ENCODE results near the gene MPND.

MPND gene

DNA sequence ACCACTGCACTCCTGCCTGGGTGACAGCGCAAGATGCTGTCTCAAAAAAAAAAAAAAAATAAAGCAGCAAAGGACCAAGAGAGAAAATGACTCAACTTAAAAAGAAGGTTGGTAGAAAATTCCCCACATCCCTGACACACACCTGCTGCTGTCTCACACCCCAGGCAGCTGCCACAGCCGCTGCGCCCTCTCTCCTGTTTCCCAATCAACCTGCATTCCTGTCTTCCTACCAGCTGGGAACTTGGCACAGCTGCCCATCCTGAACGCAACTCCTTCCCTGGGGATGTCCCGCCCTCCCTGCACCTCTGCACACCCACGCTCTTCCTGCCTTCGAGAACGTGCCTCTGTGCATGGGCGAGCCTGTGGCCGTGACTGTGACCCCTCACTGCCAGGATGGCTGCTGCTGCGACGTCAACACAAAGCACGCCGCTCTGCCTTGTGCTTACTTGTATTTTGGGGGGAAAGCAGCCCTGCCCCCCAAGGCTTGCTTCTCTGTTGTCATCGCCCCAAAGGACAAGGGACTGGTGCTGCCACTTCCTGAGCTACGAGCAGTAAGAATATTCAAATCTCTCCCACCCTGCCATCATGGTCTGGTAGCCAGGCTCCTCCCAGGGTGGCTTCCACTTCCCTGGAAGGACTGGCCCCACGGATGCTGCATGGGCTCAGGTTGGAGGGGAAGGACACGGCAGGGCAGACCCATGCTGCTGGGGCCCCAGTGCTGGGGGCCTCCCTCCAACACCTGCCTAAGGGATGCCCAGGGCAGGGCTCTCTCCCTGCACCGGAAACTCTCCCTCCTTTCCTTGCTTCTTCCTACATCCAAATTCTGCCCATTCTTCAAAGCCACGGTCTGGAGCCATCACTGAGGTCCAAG lies 36.3 kb downstream of the MPND start:
- ATAC-seq (peak; percentile 70), DNase-seq (peak; percentile 68)

DNA sequence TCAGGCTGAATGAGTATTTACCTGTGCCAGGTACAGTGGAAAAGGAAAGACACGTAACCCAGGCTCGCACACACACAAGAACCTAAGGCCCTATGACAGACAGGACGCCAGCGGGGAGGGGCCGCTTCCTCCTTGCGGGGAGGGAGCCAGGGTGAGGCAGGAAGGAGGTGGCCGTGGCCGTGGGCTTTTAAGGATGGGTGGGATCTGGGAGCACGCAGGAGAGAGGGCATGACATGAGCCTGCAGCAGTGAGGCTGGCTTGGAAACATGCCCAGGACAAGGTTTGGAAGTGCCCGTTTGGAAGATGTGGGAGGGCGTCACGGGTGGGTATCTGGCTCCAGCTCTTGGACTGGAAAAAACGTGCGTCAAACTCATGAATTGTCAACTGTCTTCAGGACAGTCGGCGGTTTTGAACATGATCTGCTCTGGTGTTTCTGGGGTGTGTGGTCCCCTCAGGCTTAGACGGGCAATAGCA lies 36.9 kb downstream of the MPND start:
- DNase-seq: peak; percentile 61

DNA sequence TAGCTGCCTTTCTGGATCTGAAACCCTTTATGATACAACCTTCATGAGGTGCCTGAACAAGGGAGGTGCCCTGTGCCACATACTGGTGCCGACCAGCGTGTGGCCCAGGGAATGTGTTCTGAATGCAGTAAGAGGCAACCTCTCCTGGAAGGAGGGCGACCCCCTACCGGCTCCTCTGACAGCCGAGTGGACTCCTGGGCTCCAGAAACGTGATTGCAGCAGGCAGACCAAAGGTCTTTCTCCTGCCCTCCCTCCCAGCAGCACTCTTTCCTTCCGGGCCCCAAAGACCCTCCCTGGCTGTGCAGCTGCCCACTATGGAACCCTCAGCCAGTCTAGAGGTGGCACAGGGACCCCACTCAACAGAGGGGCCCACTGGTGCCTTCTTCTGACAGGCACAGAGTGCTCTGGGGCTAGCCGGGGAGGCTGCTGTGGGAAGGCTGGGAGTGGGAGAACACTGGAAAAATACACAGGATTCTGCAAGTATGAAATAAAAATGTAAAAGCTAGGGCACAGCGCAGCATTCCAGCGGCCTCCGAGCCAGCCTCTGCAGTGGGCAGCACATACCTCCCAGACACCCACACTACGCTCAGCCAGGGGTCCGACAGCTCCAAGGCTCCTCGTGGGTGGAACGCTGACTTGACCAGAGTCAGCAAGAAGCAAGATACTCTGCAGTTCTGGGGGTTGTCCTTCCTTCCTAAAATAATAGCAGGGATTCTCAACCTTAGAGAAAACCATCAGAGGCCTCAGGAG lies 42.1 kb downstream of the MPND start:
- DNase-seq (no peak), ATAC-seq (no peak)

More for the DNA sequence above, 36.9 kb downstream of the MPND start:
- ATAC-seq: peak; percentile 44

DNA sequence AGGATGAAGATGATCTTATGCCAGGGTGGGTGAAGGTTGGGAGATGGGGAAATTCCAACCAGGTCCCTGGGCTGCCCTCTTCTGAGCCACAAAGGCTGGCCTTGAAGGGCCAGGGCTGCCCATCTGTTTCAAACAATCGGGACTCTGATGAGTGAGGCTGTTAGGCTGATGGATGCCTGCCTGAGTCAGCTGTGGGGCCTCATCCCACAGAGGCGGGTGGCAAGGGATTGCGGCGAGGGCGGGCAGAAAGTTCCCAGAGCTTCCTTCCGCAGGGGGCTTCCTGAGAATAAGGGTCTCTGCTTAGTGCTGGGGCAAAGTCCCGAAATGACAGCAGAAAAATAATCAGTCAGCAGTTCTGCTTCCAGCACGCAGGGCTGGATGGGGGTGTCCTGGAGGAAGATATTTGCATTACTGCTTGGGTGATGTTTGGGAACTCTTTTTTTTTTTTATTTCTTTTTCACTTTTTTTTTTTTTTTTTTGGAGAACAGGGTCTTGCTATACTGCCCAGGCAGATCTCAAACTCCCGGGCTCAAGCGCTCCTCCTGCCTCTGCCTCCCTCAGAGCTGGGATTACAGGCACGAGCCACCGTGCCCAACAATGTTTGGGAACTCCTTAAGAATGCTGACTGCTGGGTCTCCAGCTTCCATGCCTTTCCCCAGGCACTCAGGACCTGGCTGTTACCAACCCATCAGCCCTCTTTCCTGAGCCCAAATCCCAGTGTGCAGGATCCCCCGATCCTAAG lies 42.9 kb downstream of the MPND start:
- no peak for ATAC-seq
- DNase-seq: no peak

DNA sequence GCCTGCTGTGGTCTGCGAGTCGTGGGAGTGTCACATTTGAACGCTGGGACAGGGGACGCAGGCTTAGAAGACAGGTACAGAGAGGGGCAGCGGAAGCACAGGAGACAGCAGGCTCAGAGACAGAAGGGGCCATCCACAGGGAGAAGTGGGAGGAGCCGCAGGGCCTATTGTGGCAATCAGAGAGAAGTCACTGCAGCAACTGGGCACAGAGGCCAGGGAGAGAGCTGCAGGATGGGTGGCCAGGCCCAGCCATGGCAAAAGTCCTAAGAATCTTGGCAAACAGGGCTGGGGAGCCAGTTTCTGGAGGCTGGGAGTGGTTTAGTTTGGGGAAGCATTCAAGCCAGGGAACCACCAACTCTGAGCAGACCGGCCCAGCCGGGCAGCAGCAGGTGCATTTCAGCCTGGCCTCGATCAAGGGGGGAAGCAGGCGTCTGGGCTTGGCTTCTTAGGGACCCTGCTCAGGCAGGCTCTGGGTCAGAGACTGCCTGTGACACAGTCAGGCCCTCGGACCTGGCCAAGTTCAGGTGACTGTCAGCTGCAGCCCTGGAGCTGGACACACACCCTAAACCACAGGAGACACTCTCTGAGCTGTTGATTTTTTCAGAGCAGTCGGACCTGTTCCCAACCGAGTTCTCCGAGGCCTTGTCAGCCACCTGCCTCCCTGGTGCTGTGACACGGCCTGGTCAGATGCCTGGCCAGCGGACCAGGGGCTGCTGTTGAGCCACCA lies 45.1 kb downstream of the MPND start:
- DNase-seq (no peak), ATAC-seq (no peak)

DNA sequence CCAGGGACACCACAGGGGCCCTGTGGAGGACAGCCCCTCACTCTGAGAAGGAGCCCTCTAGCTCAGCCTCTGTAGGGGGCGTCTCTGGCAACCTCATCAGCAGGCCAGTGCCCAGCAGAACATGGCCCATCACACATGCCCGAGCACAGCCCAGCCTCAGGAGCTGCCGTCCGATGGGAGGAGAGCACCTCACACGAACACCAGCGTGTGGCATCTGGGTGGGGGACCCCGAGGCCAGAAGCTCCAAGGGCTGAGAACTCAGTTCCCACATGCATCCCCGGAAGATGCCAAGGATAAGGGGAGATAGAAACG lies 45.7 kb downstream of the MPND start:
- DNase-seq (no peak), ATAC-seq (no peak)

DNA sequence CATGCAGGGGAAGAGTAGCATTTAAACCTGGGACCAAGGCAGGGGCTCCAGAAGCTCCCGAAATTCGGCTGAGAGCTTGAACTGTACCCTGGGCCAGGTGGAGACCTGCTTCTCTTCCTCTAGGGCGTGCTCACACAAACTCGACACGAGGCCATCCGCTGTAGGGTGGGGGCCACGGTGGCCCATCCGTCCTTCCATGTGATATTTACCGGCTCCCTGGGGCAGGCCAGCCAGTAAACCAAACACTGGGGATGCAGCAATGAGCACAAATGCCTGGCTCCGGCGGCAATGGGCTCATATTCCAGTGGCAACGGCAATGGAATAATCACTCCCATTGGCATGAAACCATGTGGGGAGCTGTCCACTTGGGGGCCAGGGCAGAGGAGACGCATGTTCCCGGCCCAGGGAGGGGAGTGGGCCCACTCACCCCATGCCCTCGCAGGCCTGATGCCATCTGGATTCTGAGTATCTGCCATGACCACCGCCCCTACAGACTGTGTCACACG lies 46.2 kb downstream of the MPND start:
- DNase-seq: no peak
- no peak for ATAC-seq

DNA sequence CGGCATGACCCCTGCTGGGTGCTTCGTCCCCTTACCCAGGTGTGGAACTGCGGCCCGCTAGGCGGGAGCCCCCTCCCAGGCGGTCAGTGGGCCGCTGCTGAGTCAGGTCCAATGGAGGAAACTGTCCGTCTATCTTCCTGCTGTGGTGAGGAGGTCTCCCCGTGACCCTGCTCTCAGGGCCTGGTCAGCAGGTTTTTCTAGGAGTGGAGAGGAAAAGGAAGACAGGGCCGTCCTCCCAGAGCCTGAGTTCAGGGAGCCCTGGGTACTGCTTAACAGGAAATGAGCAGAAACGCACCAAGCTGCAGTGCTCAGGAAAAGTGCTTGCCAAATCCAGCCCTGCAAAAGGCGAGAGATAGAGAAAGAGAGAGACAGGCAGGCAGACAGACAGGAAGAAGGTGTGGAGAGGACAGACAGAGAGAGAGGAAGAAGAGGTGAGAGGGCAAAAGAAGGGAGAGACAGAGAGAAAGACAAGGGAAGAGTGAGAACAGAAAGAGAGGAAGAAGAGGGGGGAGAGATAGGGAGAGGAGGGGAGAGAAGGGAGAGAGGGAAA lies 46.7 kb downstream of the MPND start:
- ATAC-seq: no peak
- DNase-seq: no peak

DNA sequence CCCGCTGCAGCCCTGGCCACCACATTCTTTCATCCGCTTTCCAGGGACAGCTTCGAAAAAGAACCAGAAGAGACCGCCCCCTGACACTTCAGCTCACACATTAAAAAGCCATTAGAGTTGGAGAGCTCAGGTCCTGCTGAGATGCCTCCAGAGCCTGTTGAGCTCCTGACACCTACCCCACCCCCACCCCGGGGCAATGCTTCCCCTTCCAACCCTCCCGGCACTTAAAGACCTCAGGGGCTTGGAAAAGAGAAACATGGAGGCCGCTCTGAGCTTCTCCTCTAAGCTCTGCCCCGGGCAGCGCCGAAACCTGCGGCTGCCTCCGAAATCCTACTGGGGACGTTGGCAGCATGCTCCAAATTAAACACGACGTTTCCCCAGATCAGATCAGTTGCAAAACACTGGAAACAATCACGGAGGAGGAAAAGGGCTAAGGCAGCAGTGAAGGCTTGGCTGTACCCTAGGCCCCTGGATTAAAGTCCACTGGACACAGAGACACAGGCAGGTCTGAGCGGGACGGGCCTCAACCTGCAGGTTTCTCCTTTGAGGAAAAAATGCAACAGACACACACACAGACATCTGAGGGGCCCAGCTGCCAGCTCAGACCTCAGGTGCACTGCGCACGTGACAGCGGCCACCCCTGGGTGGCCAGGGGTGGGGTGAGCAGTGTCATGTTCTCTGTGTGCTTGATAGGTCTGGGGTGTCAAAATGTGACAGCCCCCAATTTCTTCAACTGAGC lies 47.4 kb downstream of the MPND start:
- DNase-seq (no peak), ATAC-seq (no peak)

DNA sequence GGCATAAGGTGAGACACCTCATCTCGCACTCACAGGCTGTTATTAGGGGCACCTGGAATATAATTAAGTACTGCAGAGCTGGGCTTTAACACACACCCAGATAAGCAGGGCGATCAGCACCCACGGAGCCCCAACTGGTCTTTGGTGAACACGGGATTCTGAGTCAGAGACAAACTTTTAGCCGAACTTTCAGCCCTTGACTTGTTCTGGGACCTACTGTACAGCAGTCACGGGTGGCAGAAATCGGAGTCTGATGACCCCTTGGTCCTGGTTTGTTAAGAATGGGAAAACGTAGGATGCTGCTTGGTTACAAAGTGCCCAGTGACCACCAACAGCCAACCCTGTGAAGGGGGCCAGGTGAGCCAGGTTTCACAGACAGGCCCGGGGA lies 47.9 kb downstream of the MPND start:
- ATAC-seq (no peak), DNase-seq (no peak)

DNA sequence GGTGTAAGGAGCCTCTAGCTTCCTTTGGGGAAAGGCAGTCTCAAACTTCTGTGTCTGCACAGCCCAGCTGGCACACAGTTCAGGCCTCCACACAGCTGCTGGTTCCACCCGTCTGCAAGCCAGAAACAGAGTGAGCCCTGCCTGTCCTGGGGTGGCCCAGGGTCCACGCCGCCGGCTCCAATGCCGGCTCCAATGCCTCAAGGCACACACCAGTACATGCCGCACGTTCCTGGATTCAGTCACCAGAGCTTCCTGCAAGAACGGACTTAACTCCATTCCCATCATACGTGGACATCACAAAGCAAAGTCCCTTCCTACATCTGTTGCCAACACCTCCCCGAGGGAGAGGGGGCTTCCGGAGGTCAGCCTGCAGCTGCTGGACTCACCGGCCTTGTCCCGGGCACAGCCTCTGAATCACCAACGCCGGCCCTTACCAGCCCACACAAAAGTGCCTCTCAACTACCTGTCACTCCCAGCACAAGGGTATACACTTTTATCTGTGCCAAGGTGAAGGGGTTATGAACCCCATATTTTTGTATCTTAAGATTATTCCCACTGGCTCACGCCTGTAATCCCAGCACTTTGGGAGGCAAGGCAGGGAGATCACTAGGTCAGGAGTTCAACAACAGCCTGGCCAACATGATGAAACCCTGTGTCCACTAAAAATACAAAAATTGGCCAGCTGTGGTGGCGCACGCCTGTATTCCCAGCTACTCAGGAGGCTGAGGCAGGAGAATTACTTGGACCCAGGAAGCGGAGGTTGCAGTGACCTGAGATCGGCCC lies 48.5 kb downstream of the MPND start:
- no peak for ATAC-seq
- no peak for DNase-seq

DNA sequence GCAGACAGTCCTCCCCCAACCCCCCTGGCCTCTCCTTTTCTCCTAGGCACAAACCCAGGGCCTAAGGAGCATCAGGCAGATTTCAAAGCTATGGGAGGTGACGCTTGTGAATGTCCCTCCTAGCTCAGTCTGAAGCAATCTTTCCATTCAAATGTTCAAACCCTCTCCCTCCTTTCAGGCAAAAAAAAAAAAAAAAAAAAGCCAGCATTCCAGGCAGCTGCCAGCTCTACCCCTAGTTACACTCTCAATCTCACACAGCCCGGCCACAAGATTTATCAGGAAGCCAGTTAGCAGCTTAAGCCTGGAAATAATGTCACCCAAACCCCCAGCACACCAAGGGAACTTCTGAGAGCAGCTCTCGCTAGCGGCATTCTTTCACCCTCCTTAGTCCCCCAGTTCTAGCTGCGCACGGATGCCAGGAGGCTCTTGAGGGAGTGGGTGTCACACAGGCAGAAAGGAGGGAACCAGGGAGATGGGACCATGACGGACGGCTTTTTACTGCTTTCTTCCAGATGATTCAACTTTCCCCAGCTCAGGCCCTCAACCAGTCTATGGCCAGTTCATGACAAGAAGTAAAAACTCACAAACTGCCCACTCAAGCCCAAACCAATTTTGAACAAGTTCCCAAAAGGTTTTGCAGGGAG lies 50.7 kb downstream of the MPND start:
- ATAC-seq (no peak), DNase-seq (no peak)

DNA sequence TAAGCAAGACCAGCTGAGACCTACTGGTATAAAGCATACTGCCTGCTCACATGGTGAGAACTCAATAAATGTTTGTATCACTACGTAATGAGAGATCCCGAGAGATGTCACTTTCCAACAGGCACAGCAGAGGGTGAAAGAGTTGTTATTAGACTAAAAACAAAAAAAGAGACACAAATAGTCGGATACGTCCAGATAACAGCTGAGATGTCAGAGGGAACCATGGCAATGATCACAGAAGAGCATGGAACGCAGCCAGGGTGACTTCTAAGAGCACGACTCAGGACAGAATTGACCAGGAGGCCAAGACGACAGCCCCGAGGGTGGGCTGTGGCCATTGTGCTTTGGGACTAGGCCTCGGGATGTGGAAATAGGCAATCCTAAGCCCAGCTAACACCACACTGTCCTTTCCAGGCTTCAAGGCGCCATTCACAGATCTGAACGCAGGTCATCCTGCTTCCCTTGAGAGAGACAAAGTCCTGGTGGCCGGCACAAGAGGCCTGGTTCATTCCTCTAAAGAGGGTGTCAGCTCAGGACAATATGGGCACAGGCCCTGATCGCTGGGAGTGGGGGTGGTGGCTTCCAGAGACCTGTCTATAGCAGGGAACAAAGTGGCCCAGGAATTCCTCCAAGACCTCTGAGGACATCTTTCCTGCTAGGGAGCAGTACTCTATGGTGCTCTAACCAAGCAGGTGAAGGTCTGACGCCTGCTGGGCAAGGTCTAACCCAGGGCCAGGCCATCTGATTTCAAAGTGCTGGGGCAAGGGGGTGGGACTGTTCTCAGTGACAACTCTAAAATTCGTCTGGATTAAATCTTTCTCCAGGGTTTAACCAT lies 53.8 kb downstream of the MPND start:
- ATAC-seq (no peak), DNase-seq (no peak)

DNA sequence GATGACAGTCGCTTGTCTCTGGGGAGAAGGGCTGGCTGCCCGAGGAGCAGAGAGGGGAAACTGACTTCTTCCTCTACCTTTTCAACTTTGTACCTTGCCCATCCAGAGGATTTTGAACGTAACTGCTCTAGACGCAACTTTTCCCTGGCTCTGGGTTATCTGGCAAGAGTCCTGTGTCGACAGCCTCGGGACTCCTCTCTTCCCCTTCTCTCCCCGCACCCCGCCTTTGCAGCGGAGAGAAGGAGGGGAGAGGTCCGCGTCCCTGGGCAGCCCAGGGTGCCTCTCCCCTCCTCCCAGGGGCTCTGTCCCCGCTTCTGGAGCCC lies 56.4 kb downstream of the MPND start:
- DNase-seq (no peak), ATAC-seq (peak; percentile 1)

DNA sequence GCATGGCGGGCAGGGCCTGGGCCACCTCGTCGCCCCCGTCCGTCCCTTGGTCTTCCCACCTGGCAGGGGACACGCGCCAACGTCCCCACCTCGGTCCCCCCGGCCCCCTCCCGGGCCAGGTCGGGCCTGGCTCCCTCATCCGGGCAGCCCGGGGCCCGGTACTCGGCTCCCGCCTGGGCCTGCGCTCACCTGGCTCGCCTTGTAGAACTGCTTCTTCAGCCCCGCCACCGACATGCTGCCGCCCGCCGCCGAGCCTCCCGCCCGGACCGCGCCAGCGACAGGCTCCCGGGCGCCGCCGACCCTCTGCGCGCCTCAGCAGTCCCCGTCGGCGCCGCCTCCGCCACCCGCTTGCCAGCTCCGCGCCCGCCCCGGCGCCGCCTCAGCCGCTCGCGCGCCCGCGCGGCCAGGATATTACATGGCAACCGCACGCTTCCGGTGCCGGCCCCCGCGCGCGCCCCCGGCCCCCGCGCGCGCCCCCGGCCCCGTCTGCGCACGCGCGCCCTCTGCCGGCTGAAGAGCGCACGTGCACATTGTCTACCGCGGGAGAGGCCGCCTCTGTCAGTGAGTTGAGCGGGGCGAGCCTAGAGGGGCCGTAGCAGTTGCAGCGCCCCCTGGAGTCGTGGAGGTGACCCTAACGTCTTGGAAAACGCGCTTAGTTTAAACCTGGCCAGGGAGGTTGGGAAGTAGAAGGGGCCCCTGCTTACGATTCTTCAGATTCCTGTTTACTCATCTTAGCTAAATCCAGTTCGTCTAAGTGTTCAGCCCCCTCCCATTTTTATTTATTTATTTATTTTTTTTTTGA lies 57.0 kb downstream of the MPND start, which contains the start of gene SH3GL1:
Gene SH3GL1 (minus strand): TSS at position 413 of the 802 bp plus-strand sequence. CDS start 179 bp downstream, at position 234.
- DNase-seq: peak; percentile 93
- ATAC-seq: peak; percentile 77

DNA sequence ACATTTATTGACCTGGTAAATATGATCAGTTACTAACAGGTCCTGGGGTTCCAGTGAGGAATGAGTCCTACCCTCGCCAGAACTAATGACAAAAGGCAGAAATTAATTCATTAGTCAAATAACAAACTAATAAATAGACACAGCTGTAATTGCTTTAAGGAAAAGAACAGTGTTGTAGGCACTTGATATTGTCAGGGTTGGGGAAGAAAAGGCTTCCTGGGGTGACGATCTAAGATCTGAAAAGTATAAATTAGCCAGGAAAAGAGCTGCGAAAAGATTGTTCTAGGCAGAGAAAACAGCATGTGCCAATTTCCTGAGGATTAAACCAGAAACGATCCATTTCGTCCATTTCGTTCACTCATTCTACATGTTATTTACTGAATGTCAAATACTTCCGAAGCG lies 58.4 kb downstream of the MPND start:
- no peak for ATAC-seq

DNA sequence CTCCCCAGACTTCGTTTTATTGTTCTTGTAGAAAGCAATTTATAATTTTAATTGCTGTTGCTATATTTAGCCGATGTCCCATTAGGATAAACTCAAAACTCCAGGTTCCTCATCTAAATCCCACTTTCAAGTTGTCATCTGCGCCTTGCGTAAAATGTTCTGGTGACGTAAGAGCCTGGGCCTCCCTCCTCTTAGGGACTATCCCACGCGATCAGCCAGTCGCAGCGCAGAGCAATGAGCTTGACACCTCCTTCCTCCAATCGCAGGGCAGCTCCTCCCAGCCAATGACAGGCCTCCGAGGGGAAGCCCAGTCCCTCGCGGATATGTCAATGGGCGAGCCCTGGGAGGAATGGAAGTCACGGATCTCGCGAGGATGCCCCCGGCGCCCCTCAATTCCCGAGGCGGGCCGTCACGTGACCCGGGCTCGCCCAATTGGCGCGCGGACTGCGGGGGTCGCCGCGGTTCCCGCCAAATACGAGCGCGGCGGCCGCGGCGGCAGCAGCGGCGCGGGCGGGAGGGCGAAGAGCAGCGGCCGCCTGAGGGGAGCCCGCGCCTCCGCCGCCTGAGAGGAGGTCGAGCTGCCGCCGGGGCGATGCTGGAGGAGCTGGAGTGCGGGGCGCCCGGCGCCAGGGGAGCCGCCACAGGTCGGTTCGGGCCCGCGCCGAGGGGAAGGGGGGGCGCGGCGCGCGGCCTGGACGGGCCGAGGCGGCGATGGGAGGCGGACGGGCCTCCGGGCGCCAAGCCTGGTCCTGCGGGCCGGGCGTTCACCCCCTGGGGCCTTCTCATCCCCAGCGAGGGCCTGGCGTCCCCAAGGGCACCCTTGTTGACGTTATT lies 59.0 kb downstream of the MPND start, which contains the start of gene CHAF1A:
Gene CHAF1A (plus strand): TSS at position 470 of the 834 bp plus-strand sequence. CDS start 123 bp downstream, at position 593.
- DNase-seq (peak; percentile 99), ATAC-seq (peak; percentile 95)

More for the DNA sequence above, 58.4 kb downstream of the MPND start:
- no peak for DNase-seq
